Measurements from ENCODE around the gene MYL7. TPM values are rescaled to one million over a fixed set of nuclear protein-coding genes. Genes with fewer than 3 reads are reported as not detected.

The MYL7 gene
- polyA plus RNA-seq, 2 of the 4 experiments (the other 2 are of a cell fraction), result not detected

GRCh38 chr7:44104860-44105771 lies 36.0 kb downstream of the MYL7 start:
- H3K4me2 ChIP-seq, result peak overlapping the region; percentile 46
- peak overlapping the region in 1 of 2 experiments; percentile 64; a peak in 3 of 6 replicates for H3K27ac ChIP-seq
- peak in 1 of 2 experiments; percentile 17; a peak in 3 of 6 replicates for ATAC-seq
- 72% methylated on average over 11 of the region's 28 CpGs for WGBS (ENCODE audit: missing lambda C conversion rate)
- no peak overlapping the region for H3K4me3 ChIP-seq
- FAIRE-seq, result no peak
- peaks cover 12% of the 10 kb centered on the region; the same call in 1 of the 3 replicates for H3K4me1 ChIP-seq
- TF ChIP-seq HOXB13 (CRISPR knock-in tag; IDR thresholded peaks at IDR 0.05; ENCODE audit: low read depth), result no peak
- TF ChIP-seq JUN (IDR thresholded peaks at IDR 0.05), result no peak
- no peak for TF ChIP-seq FOSL2 (IDR thresholded peaks at IDR 0.05)
- no peak for TF ChIP-seq FOSL2 (CRISPR knock-in tag; IDR thresholded peaks at IDR 0.05)
- TF ChIP-seq POLR2A (IDR thresholded peaks at IDR 0.05; ENCODE audit: low read length), result no peak
- TF ChIP-seq CBX8 (IDR thresholded peaks at IDR 0.05), result no peak
- no peak for TF ChIP-seq TFCP2L1 (CRISPR knock-in tag; IDR thresholded peaks at IDR 0.05)
- no peak for TF ChIP-seq NFE2L2 (conservative IDR thresholded peaks at IDR 0.05; ENCODE audit: low read length)
- POLR2A ChIA-PET, result no interaction called here
- no peak for DNase-seq (ENCODE audit: low read depth in 1 of 2, low spot score in 1 of 2)
- H3K9me3 ChIP-seq, result no peaks in the 10 kb centered on the region
- CTCF ChIA-PET, result interaction anchor here (0.8 to 0.9 kb wide), 2 partner anchors 12 to 32 kb away, joined by 3 to 4 read pairs; no protein-coding TSS in a partner anchor

GRCh38 chr7:44103923-44104859 lies 36.9 kb downstream of the MYL7 start, which contains the start of gene AEBP1:
AEBP1 (plus strand) TSS chr7:44104345; CDS start chr7:44104666, 321 bp downstream.
- FAIRE-seq (no peak), ATAC-seq (no peak; a peak in 1 of 6 replicates), DNase-seq (ENCODE audit: low read depth in 1 of 2, low spot score in 1 of 2) (no peak)
- Histone ChIP-seq H3K9me3 (no peaks in the 10 kb centered on the region), H3K4me1 (peaks cover 12% of the 10 kb centered on the region; the same call in 1 of the 3 replicates), H3K4me2 (peak within 1 kb of the TSS; percentile 46), H3K27ac (peak within 1 kb of the TSS in 1 of 2 experiments; percentile 64; a peak in 3 of 6 replicates), H3K4me3 (no peak within 1 kb of the TSS)
- ChIA-PET POLR2A (no interaction called here), CTCF (no interaction called here)
- no peak for TF ChIP-seq HOXB5 (CRISPR knock-in tag; IDR thresholded peaks at IDR 0.05)
- TF ChIP-seq NFE2L2 (conservative IDR thresholded peaks at IDR 0.05; ENCODE audit: low read length), result no peak
- no peak for TF ChIP-seq HES2 (IDR thresholded peaks at IDR 0.05)
- TF ChIP-seq HDAC2 (IDR thresholded peaks at IDR 0.05), result no peak
- TF ChIP-seq MAX (IDR thresholded peaks at IDR 0.05), result no peak
- no peak for TF ChIP-seq PBX3 (IDR thresholded peaks at IDR 0.05)
- TF ChIP-seq BCL3 (IDR thresholded peaks at IDR 0.05), result no peak
- no peak for TF ChIP-seq NR3C1 (IDR thresholded peaks at IDR 0.05)
- no peak for TF ChIP-seq JUNB (IDR thresholded peaks at IDR 0.05)
- no peak for TF ChIP-seq SREBF2 (IDR thresholded peaks at IDR 0.05)
- no peak for TF ChIP-seq NPAS2 (CRISPR knock-in tag; IDR thresholded peaks at IDR 0.05; ENCODE audit: borderline replicate concordance)
- TF ChIP-seq MYC (IDR thresholded peaks at IDR 0.05; ENCODE audit: borderline replicate concordance, low read length), result no peak
- no peak for TF ChIP-seq HOXB13 (CRISPR knock-in tag; IDR thresholded peaks at IDR 0.05; ENCODE audit: low read depth)
- 78% methylated on average over 33 of the region's 87 CpGs for WGBS (ENCODE audit: missing lambda C conversion rate)

- no peak for ATAC-seq
- CTCF ChIA-PET, result interaction anchor here (0.6 to 1.1 kb wide), 2 partner anchors 20 to 38 kb away, joined by 3 read pairs; partner anchors contain the start of gene POLD2
- H3K4me3 ChIP-seq, result no peak overlapping the region
- no peak overlapping the region for H3K27ac ChIP-seq
- H3K4me1 ChIP-seq, result peaks cover 12% of the 10 kb centered on the region; the same call in 1 of the 3 replicates
- H3K4me2 ChIP-seq, result no peak overlapping the region
- 90% methylated on average over 5 of the region's 8 CpGs for WGBS (ENCODE audit: missing lambda C conversion rate)
- no peak for DNase-seq (ENCODE audit: low read depth in 1 of 2, low spot score in 1 of 2)
- POLR2A ChIA-PET, result no interaction called here
- no peak for FAIRE-seq
- no peaks in the 10 kb centered on the region for H3K9me3 ChIP-seq
- TF ChIP-seq RAD21 (conservative IDR thresholded peaks at IDR 0.05 in 1 of 2, IDR thresholded peaks at IDR 0.05 in 1 of 2) (no peak), SMC3 (IDR thresholded peaks at IDR 0.05) (no peak), FOXS1 (CRISPR knock-in tag; IDR thresholded peaks at IDR 0.05) (no peak), HES2 (IDR thresholded peaks at IDR 0.05) (no peak), RARB (CRISPR knock-in tag; IDR thresholded peaks at IDR 0.05) (no peak), ESRRA (IDR thresholded peaks at IDR 0.05; ENCODE audit: borderline replicate concordance, low read length) (no peak), MAX (IDR thresholded peaks at IDR 0.05) (no peak), FOSB (CRISPR knock-in tag; IDR thresholded peaks at IDR 0.05) (no peak), BCL3 (IDR thresholded peaks at IDR 0.05) (no peak), MAZ (IDR thresholded peaks at IDR 0.05; ENCODE audit: borderline replicate concordance, low read depth, low read length) (no peak), TP53 (CRISPR knock-in tag; IDR thresholded peaks at IDR 0.05) (no peak), EHMT2 (IDR thresholded peaks at IDR 0.05; ENCODE audit: low read depth) (no peak)
Measured at GRCh38 chr7:44103566-44103922, 37.6 kb downstream of the MYL7 start.
